GM12878 (cell line): Measurements from ENCODE around the gene MID1. TPM values are rescaled to one million over a fixed set of nuclear protein-coding genes. Genes with fewer than 3 reads are reported as not detected.

Experiments used
- ATAC-seq: fragments of 200-7000 bp; cut with Tn5 transposase; 3 replicates; pipeline ENCODE4 v1.9.1; 2020; ENCODE audit warnings: mild to moderate bottlenecking, moderate library complexity
- BruUV-seq: library from RNA; stranded (reverse); fragments of 400-500 nt; replicated peaks from 2 replicates; lab custom pipeline; 2021; lab: Mats Ljungman, UMichigan
- CTCF ChIA-PET: fragments of 300-600 bp; sonication (Branson Sonifier 250); formaldehyde crosslinking; extraction: SDS; loops from one replicate; lab custom pipeline; 2021; ENCODE audit warnings: inconsistent platforms; lab: Yijun Ruan, JAX
- POLR2A ChIA-PET: fragments of 350-600 bp; formaldehyde crosslinking; extraction: SDS; loops from one replicate; lab custom pipeline; 2021; ENCODE audit warnings: inconsistent platforms; lab: Charles Lee
- RAD21 ChIA-PET: fragments of 300-600 bp; sonication (Branson Sonifier 250); formaldehyde crosslinking; loops from one replicate; lab custom pipeline; 2023; ENCODE audit warnings: antibody characterized with exemption; ENCODE audit not compliant: unreplicated experiment; lab: Charles Lee
- SMC1A ChIA-PET: fragments of 300-600 bp; sonication (Branson Sonifier 250); formaldehyde crosslinking; loops from one replicate; lab custom pipeline; 2023; ENCODE audit not compliant: unreplicated experiment, uncharacterized antibody; lab: Charles Lee
- DNase-seq: peaks from one replicate; pipeline ENCODE4 v3.0.0-alpha.2; 2011; ENCODE audit warnings: low read depth, low spot score
- FAIRE-seq: peaks from 3 replicates; lab custom pipeline; 2011; peaks lifted over from hg19 to GRCh38; lab: Jason Lieb, UNC
- H2AFZ ChIP-seq: 2 replicates; pipeline ENCODE4 v1.6.0; 2011; ENCODE audit warnings: low read depth, low read length, control low read depth; ENCODE audit not compliant: control insufficient read depth
- H3K27ac ChIP-seq: 2 replicates; pipeline ENCODE4 v1.5.1; 2011; ENCODE audit warnings: control low read depth; ENCODE audit not compliant: control insufficient read depth, insufficient read depth
- H3K27me3 ChIP-seq, 2 experiments: replicated peaks in 1 of 2; 2 replicates each; pipeline versions ENCODE4 v1.6.0 to v1.6.1; 2011; ENCODE audit warnings: low read length in 1 of 2; ENCODE audit not compliant: control insufficient read depth in 2 of 2, insufficient read depth in 2 of 2
- H3K36me3 ChIP-seq, 2 experiments: 2 replicates each; pipeline ENCODE4 v1.5.1; 2011; ENCODE audit warnings: low read length in 1 of 2; ENCODE audit not compliant: control insufficient read depth in 2 of 2, insufficient read depth in 2 of 2
- H3K4me1 ChIP-seq: 2 replicates; pipeline ENCODE4 v1.6.1; 2011; ENCODE audit warnings: mild to moderate bottlenecking, low read length, moderate library complexity, mixed read lengths; ENCODE audit not compliant: control insufficient read depth, insufficient read depth
- H3K4me2 ChIP-seq: 2 replicates; pipeline ENCODE4 v1.6.0; 2011; ENCODE audit warnings: control low read depth; ENCODE audit not compliant: control insufficient read depth, insufficient read depth
- H3K4me3 ChIP-seq: fragments of 200-600 bp; sonication (generic); 2 replicates; pipeline ENCODE4 v1.5.1; 2016
- H3K79me2 ChIP-seq: 2 replicates; pipeline ENCODE4 v1.6.0; 2011; ENCODE audit warnings: low read length; ENCODE audit not compliant: control insufficient read depth, insufficient read depth
- H3K9ac ChIP-seq: 2 replicates; pipeline ENCODE4 v1.8.0; 2011; ENCODE audit warnings: low read length, control low read depth, mixed read lengths; ENCODE audit not compliant: control insufficient read depth, insufficient read depth
- H3K9me3 ChIP-seq: replicated peaks from 3 replicates; pipeline ENCODE4 v1.5.1; 2011; ENCODE audit warnings: mild to moderate bottlenecking, low read length; ENCODE audit not compliant: control insufficient read depth, insufficient read depth
- H4K20me1 ChIP-seq: 2 replicates; pipeline ENCODE4 v1.6.0; 2011; ENCODE audit not compliant: control insufficient read depth, insufficient read depth
- CEBPB ChIP-seq, 2 experiments: fragments of 150-350 bp in 1 of 2; IDR thresholded peaks; 2 replicates each; pipeline ENCODE4 v1.6.1; 2012 to 2014; ENCODE audit warnings: low read depth in 2 of 2, low read length in 2 of 2, borderline replicate concordance in 1 of 2, inconsistent platforms in 1 of 2
- CREM ChIP-seq: IDR thresholded peaks from 2 replicates; pipeline ENCODE4 v1.6.1; 2014; ENCODE audit warnings: antibody characterized with exemption, low read depth
- DPF2 ChIP-seq: fragments of 450-650 bp; IDR thresholded peaks from 2 replicates; pipeline ENCODE4 v1.6.1; 2017; ENCODE audit warnings: mild to moderate bottlenecking
- ESRRA ChIP-seq: IDR thresholded peaks from 2 replicates; pipeline ENCODE4 v1.6.1; 2012; ENCODE audit warnings: mild to moderate bottlenecking, low read length, improper control_type of control experiment
- HDAC2 ChIP-seq: fragments of 200-600 bp; sonication (generic); IDR thresholded peaks from 2 replicates; pipeline ENCODE4 v1.6.1; 2017
- IKZF1 ChIP-seq: fragments of 450-650 bp; conservative IDR thresholded peaks from 2 replicates; pipeline ENCODE4 v1.6.1; 2017; ENCODE audit warnings: antibody characterized with exemption, mild to moderate bottlenecking
- JUND ChIP-seq: IDR thresholded peaks from 2 replicates; pipeline ENCODE4 v1.6.1; 2012; ENCODE audit warnings: low read depth, mild to moderate bottlenecking, low read length, improper control_type of control experiment, moderate library complexity
- KDM1A ChIP-seq: fragments of 200-600 bp; sonication (generic); IDR thresholded peaks from 2 replicates; pipeline ENCODE4 v1.6.1; 2016; ENCODE audit warnings: borderline replicate concordance
- KLF5 ChIP-seq: fragments of 450-650 bp; IDR thresholded peaks from 2 replicates; pipeline ENCODE4 v1.6.1; 2014; ENCODE audit warnings: mild to moderate bottlenecking; ENCODE audit not compliant: partially characterized antibody
- MEF2A ChIP-seq: IDR thresholded peaks from 2 replicates; pipeline ENCODE4 v1.6.1; 2011; ENCODE audit warnings: low read depth, mild to moderate bottlenecking, low read length, moderate library complexity; ENCODE audit not compliant: insufficient read depth
- NFIC ChIP-seq: IDR thresholded peaks from 2 replicates; pipeline ENCODE4 v1.6.1; 2012; ENCODE audit warnings: low read depth, mild to moderate bottlenecking, inconsistent platforms, low read length, moderate library complexity
- NR2C2 ChIP-seq: IDR thresholded peaks from 2 replicates; pipeline ENCODE4 v1.6.1; 2011; ENCODE audit warnings: borderline replicate concordance, low read depth; ENCODE audit not compliant: control insufficient read depth, insufficient read length
- NR2F1 ChIP-seq: fragments of 450-650 bp; conservative IDR thresholded peaks from 2 replicates; pipeline ENCODE4 v1.6.1; 2017; ENCODE audit warnings: mild to moderate bottlenecking
- STAT1 ChIP-seq: fragments of 450-650 bp; conservative IDR thresholded peaks from 2 replicates; pipeline ENCODE4 v1.6.1; 2014; ENCODE audit warnings: antibody characterized with exemption, mild to moderate bottlenecking
- WGBS: methylation state at CpG from one replicate; pipeline ENCODE4 v1.1.6; 2016; ENCODE audit warnings: low lambda C conversion rate; ENCODE audit not compliant: insufficient replicate concordance, insufficient coverage; ENCODE audit errors: missing lambda C conversion rate; 5-methylcytosine and 5-hydroxymethylcytosine counted together
- in situ Hi-C: fragments of 300-500 bp; cut with MboI; formaldehyde crosslinking; loops from 9 replicates; pipeline ENCODE4 v1.14.3; 2018; ENCODE audit warnings: mixed read lengths
- intact Hi-C: fragments of 100-400 bp; cut with micrococcal nuclease; formaldehyde crosslinking; loops from one replicate; pipeline ENCODE4 v1.14.2; 2022; ENCODE audit not compliant: unreplicated experiment
- polyA plus RNA-seq, 11 experiments: library from polyadenylated mRNA; depleted of rRNA in 4 of 11; unstranded in 6 of 11; stranded (reverse) in 5 of 11; fragments of >200 nt; fragmentation: Nextera tagmentation in 4 of 11; fragmentation: Illumina TruSeq in 1 of 11; extraction: Ambion mirVana in 4 of 11; extraction: Trizol in 1 of 11; gene quantifications; 1 replicate in 1 of 11; 2 replicates in 10 of 11; pipeline versions ENCODE4 v1.2.1 to v1.2.3, GENCODE V29; 2011 to 2016; ENCODE audit warnings: inconsistent platforms in 2 of 11, missing spikeins in 2 of 11, low read depth in 1 of 11
- total RNA-seq, 4 experiments: library from RNA; depleted of rRNA in 3 of 4; stranded (reverse); fragments of >200 nt in 3 of 4; fragmentation: Illumina TruSeq in 1 of 4; extraction: Trizol in 1 of 4; gene quantifications; 2 replicates each; pipeline versions ENCODE4 v1.2.1 to v1.2.3, GENCODE V29; 2013 to 2021
- TF ChIP-seq, protein P1 (sequence below): fragments of 450-650 bp; IDR thresholded peaks from 2 replicates; pipeline ENCODE4 v1.6.1; 2016; ENCODE audit warnings: mild to moderate bottlenecking
- TF ChIP-seq, protein P2 (sequence below): fragments of 450-650 bp; IDR thresholded peaks from 2 replicates; pipeline ENCODE4 v1.6.1; 2017; ENCODE audit warnings: mild to moderate bottlenecking, low read depth, inconsistent platforms; ENCODE audit not compliant: poor library complexity, severe bottlenecking
- TF ChIP-seq, protein P3 (sequence below): fragments of 450-650 bp; IDR thresholded peaks from 2 replicates; pipeline ENCODE4 v1.6.1; 2016; ENCODE audit warnings: mild to moderate bottlenecking

The MID1 gene
- total and polyA plus RNA-seq, 10 of the 15 experiments (the other 5 are each of a cell fraction or from before 2014, with no cell fraction given) = 0.04 to 0.51 (median 0.14) TPM; not detected in 1

DNA sequence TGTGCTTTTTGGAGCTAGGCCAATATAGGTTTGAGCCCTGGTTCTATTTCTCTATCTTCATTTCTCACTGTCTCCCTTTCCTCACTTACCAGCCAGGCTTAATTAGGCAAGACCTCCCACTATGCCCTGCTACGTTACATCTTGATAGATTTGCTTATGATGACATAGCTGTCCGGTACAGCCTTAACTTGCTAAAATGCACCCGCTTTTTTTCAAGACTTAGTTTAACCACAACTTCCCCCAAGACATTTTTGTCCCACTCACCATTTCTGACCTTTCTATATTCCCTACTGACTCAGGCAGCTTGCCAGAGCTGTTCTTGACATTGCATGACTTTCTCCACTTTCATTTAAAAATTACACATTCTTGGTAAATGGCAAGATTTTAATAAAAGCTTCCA, 152.6 kb downstream of the MID1 start (continued):
- TF ChIP-seq, protein P1, sequence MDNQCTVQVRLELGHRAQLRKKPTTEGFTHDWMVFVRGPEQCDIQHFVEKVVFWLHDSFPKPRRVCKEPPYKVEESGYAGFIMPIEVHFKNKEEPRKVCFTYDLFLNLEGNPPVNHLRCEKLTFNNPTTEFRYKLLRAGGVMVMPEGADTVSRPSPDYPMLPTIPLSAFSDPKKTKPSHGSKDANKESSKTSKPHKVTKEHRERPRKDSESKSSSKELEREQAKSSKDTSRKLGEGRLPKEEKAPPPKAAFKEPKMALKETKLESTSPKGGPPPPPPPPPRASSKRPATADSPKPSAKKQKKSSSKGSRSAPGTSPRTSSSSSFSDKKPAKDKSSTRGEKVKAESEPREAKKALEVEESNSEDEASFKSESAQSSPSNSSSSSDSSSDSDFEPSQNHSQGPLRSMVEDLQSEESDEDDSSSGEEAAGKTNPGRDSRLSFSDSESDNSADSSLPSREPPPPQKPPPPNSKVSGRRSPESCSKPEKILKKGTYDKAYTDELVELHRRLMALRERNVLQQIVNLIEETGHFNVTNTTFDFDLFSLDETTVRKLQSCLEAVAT = no peak

DNA sequence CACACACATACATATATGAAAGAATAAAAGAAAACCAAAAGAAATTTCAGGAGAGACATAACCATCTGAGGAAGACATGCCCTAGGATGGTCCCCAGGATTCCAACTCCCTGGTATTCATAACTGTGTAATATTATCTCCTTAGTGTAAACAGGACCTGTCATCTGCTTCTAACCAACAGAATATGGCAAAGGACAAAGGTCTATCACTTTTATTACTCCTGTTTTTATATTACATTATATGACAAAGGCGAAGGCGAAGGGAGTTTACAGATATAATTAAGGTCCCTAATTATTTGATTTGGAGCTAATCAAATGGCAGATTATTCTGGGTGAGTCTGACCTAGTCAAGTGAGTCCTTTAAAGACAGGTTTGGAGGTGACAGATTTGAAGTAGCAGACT, 155.1 kb downstream of the MID1 start:
- POLR2A ChIA-PET = no interaction called here
- no peak overlapping the region for H3K4me2 ChIP-seq
- WGBS = 56% methylated on average over 2 of the region's 2 CpGs
- TF ChIP-seq HDAC2 = no peak
- TF ChIP-seq, protein P2, sequence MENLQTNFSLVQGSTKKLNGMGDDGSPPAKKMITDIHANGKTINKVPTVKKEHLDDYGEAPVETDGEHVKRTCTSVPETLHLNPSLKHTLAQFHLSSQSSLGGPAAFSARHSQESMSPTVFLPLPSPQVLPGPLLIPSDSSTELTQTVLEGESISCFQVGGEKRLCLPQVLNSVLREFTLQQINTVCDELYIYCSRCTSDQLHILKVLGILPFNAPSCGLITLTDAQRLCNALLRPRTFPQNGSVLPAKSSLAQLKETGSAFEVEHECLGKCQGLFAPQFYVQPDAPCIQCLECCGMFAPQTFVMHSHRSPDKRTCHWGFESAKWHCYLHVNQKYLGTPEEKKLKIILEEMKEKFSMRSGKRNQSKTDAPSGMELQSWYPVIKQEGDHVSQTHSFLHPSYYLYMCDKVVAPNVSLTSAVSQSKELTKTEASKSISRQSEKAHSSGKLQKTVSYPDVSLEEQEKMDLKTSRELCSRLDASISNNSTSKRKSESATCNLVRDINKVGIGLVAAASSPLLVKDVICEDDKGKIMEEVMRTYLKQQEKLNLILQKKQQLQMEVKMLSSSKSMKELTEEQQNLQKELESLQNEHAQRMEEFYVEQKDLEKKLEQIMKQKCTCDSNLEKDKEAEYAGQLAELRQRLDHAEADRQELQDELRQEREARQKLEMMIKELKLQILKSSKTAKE = no peak
- TF ChIP-seq IKZF1 = no peak
- TF ChIP-seq NR2C2 = no peak
- no peak for TF ChIP-seq KLF5
- no peak for TF ChIP-seq ESRRA
- TF ChIP-seq DPF2 = no peak
- TF ChIP-seq, protein P3, sequence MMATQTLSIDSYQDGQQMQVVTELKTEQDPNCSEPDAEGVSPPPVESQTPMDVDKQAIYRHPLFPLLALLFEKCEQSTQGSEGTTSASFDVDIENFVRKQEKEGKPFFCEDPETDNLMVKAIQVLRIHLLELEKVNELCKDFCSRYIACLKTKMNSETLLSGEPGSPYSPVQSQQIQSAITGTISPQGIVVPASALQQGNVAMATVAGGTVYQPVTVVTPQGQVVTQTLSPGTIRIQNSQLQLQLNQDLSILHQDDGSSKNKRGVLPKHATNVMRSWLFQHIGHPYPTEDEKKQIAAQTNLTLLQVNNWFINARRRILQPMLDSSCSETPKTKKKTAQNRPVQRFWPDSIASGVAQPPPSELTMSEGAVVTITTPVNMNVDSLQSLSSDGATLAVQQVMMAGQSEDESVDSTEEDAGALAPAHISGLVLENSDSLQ = no peak
- no peak for TF ChIP-seq JUND
- no peak for TF ChIP-seq KDM1A
- no peak for TF ChIP-seq MEF2A
- TF ChIP-seq CEBPB (IDR thresholded peaks at IDR 0.05; ENCODE audit: borderline replicate concordance in 1 of 2, low read depth in 2 of 2, low read length in 2 of 2) = no peak
- no peak for TF ChIP-seq NFIC
- no peak for TF ChIP-seq NR2F1
- no peak for TF ChIP-seq CREM
- TF ChIP-seq STAT1 = no peak
- no peak overlapping the region for H3K4me3 ChIP-seq
- ATAC-seq = no peak
- RAD21 ChIA-PET = no interaction called here
- CTCF ChIA-PET = no interaction called here
- no peaks in the 10 kb centered on the region for H3K9me3 ChIP-seq
- H3K27ac ChIP-seq = no peak overlapping the region
- FAIRE-seq = no peak
- in situ Hi-C loops (no loop called here), intact Hi-C loops (no loop called here)
- no TSS peak for BruUV-seq
- no peak overlapping the region for H3K9ac ChIP-seq
- no peak overlapping the region for H2AFZ ChIP-seq
- no peaks in the 10 kb centered on the region for H3K36me3 ChIP-seq
- no peaks in the 10 kb centered on the region for H4K20me1 ChIP-seq
- H3K79me2 ChIP-seq = no peaks in the 10 kb centered on the region
- no peaks in the 10 kb centered on the region for H3K4me1 ChIP-seq
- H3K27me3 ChIP-seq = no peaks in the 10 kb centered on the region; a peak in 1 of 4 replicates
- DNase-seq = no peak
- SMC1A ChIA-PET = no interaction called here
